ENCODE data around the gene ZAR1.

ZAR1 gene

DNA sequence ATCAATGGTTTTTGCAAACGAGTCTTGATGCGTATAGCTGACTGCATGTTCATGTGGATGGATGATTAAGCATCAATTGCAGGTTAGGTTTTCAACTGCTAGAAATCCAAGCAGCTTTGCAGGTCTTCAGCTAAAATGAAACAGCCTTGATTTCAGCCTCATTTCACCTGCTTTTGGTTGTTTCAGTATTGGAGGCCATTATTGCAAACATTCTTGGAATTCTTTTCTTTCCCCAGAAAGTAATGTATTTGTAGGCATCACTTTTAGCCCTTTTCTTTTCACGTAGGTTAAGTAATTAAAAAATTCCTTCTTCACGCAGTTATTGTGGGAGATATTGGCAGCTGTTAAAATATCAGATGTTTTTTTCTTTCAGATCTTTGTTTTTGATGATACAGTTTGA lies 8.8 kb downstream of the ZAR1 start:
- no peak for TF ChIP-seq TAF1 (IDR thresholded peaks at IDR 0.05; ENCODE audit: low read depth)
- TF ChIP-seq YY1 (IDR thresholded peaks at IDR 0.05; ENCODE audit: low read depth), result no peak
- TF ChIP-seq ZBTB7A (IDR thresholded peaks at IDR 0.05; ENCODE audit: low read depth), result no peak
- no peak for TF ChIP-seq EP300 (IDR thresholded peaks at IDR 0.05; ENCODE audit: borderline replicate concordance)
- TF ChIP-seq CREB1 (IDR thresholded peaks at IDR 0.05; ENCODE audit: low read depth), result no peak
- no peak for TF ChIP-seq EGR1 (IDR thresholded peaks at IDR 0.05)
- TF ChIP-seq, protein P1, sequence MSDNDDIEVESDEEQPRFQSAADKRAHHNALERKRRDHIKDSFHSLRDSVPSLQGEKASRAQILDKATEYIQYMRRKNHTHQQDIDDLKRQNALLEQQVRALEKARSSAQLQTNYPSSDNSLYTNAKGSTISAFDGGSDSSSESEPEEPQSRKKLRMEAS (IDR thresholded peaks at IDR 0.05), result no peak
- no peak for TF ChIP-seq NFIC (IDR thresholded peaks at IDR 0.05)
- TF ChIP-seq FOXM1 (IDR thresholded peaks at IDR 0.05; ENCODE audit: borderline replicate concordance, low read depth), result no peak
- no peak for TF ChIP-seq RAD21 (IDR thresholded peaks at IDR 0.05; ENCODE audit: low read depth)
- TF ChIP-seq USF1 (IDR thresholded peaks at IDR 0.05), result no peak
- TF ChIP-seq TEAD4 (IDR thresholded peaks at IDR 0.05), result no peak
- TF ChIP-seq CEBPB (IDR thresholded peaks at IDR 0.05), result no peak
- TF ChIP-seq TCF12 (IDR thresholded peaks at IDR 0.05; ENCODE audit: low read depth), result no peak
- TF ChIP-seq, protein P2, sequence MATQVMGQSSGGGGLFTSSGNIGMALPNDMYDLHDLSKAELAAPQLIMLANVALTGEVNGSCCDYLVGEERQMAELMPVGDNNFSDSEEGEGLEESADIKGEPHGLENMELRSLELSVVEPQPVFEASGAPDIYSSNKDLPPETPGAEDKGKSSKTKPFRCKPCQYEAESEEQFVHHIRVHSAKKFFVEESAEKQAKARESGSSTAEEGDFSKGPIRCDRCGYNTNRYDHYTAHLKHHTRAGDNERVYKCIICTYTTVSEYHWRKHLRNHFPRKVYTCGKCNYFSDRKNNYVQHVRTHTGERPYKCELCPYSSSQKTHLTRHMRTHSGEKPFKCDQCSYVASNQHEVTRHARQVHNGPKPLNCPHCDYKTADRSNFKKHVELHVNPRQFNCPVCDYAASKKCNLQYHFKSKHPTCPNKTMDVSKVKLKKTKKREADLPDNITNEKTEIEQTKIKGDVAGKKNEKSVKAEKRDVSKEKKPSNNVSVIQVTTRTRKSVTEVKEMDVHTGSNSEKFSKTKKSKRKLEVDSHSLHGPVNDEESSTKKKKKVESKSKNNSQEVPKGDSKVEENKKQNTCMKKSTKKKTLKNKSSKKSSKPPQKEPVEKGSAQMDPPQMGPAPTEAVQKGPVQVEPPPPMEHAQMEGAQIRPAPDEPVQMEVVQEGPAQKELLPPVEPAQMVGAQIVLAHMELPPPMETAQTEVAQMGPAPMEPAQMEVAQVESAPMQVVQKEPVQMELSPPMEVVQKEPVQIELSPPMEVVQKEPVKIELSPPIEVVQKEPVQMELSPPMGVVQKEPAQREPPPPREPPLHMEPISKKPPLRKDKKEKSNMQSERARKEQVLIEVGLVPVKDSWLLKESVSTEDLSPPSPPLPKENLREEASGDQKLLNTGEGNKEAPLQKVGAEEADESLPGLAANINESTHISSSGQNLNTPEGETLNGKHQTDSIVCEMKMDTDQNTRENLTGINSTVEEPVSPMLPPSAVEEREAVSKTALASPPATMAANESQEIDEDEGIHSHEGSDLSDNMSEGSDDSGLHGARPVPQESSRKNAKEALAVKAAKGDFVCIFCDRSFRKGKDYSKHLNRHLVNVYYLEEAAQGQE (IDR thresholded peaks at IDR 0.05; ENCODE audit: low read depth), result no peak

- TF ChIP-seq USF1 (IDR thresholded peaks at IDR 0.05), result no peak
- TF ChIP-seq FOXM1 (IDR thresholded peaks at IDR 0.05; ENCODE audit: borderline replicate concordance, low read depth), result no peak
- TF ChIP-seq EGR1 (IDR thresholded peaks at IDR 0.05), result no peak
- TF ChIP-seq EP300 (IDR thresholded peaks at IDR 0.05; ENCODE audit: borderline replicate concordance), result no peak
- TF ChIP-seq YY1 (IDR thresholded peaks at IDR 0.05; ENCODE audit: low read depth), result no peak
- no peak for TF ChIP-seq TAF1 (IDR thresholded peaks at IDR 0.05; ENCODE audit: low read depth)
- TF ChIP-seq NFIC (IDR thresholded peaks at IDR 0.05), result no peak
- TF ChIP-seq RAD21 (IDR thresholded peaks at IDR 0.05; ENCODE audit: low read depth), result no peak
- no peak for TF ChIP-seq TCF12 (IDR thresholded peaks at IDR 0.05; ENCODE audit: low read depth)
- TF ChIP-seq, protein P1 (IDR thresholded peaks at IDR 0.05), result no peak
- TF ChIP-seq CREB1 (IDR thresholded peaks at IDR 0.05; ENCODE audit: low read depth), result no peak
- no peak for TF ChIP-seq ZBTB7A (IDR thresholded peaks at IDR 0.05; ENCODE audit: low read depth)
Observed at GRCh38 chr4:48499551-48500066, 9.6 kb downstream of the ZAR1 start.

GRCh38 chr4:48503233-48504025 lies 13.4 kb downstream of the ZAR1 start:
- TF ChIP-seq, protein P1 (IDR thresholded peaks at IDR 0.05), result no peak

GRCh38 chr4:48504026-48504330 lies 13.9 kb downstream of the ZAR1 start:
- TF ChIP-seq EP300 (IDR thresholded peaks at IDR 0.05; ENCODE audit: borderline replicate concordance) (no peak), FOXM1 (IDR thresholded peaks at IDR 0.05; ENCODE audit: borderline replicate concordance, low read depth) (no peak), NFIC (IDR thresholded peaks at IDR 0.05) (no peak), EGR1 (IDR thresholded peaks at IDR 0.05) (no peak), TEAD4 (IDR thresholded peaks at IDR 0.05) (no peak)
- TF ChIP-seq, protein P2 (IDR thresholded peaks at IDR 0.05; ENCODE audit: low read depth), result no peak

- TF ChIP-seq FOXM1 (IDR thresholded peaks at IDR 0.05; ENCODE audit: borderline replicate concordance, low read depth), result no peak
- TF ChIP-seq YY1 (IDR thresholded peaks at IDR 0.05; ENCODE audit: low read depth), result no peak
- TF ChIP-seq USF1 (IDR thresholded peaks at IDR 0.05), result no peak
- TF ChIP-seq TAF1 (IDR thresholded peaks at IDR 0.05; ENCODE audit: low read depth), result no peak
- TF ChIP-seq NFIC (IDR thresholded peaks at IDR 0.05), result no peak
- no peak for TF ChIP-seq RAD21 (IDR thresholded peaks at IDR 0.05; ENCODE audit: low read depth)
- TF ChIP-seq, protein P1 (IDR thresholded peaks at IDR 0.05), result no peak
- no peak for TF ChIP-seq TCF12 (IDR thresholded peaks at IDR 0.05; ENCODE audit: low read depth)
- no peak for TF ChIP-seq TEAD4 (IDR thresholded peaks at IDR 0.05)
- no peak for TF ChIP-seq EGR1 (IDR thresholded peaks at IDR 0.05)
- TF ChIP-seq CEBPB (IDR thresholded peaks at IDR 0.05), result no peak
- TF ChIP-seq CREB1 (IDR thresholded peaks at IDR 0.05; ENCODE audit: low read depth), result no peak
- TF ChIP-seq, protein P2 (IDR thresholded peaks at IDR 0.05; ENCODE audit: low read depth), result no peak
- no peak for TF ChIP-seq ZBTB7A (IDR thresholded peaks at IDR 0.05; ENCODE audit: low read depth)
- TF ChIP-seq EP300 (IDR thresholded peaks at IDR 0.05; ENCODE audit: borderline replicate concordance), result no peak
Observed at GRCh38 chr4:48504352-48504751, 14.3 kb downstream of the ZAR1 start.

All from Ishikawa (cell line).